GM19240 (cell line): ENCODE results near the gene ZFAND2A.
"Not testable (repeated sequence)": the region's sequence is repeated elsewhere in the genome, so short reads cannot be mapped to it uniquely, and the experiment has no call there.

ENCODE experiments used
- DNase-seq: peaks from one replicate; pipeline ENCODE4 v3.0.0; 2011; ENCODE audit warnings: low spot score; ENCODE audit not compliant: insufficient read length

The ZFAND2A gene

DNA sequence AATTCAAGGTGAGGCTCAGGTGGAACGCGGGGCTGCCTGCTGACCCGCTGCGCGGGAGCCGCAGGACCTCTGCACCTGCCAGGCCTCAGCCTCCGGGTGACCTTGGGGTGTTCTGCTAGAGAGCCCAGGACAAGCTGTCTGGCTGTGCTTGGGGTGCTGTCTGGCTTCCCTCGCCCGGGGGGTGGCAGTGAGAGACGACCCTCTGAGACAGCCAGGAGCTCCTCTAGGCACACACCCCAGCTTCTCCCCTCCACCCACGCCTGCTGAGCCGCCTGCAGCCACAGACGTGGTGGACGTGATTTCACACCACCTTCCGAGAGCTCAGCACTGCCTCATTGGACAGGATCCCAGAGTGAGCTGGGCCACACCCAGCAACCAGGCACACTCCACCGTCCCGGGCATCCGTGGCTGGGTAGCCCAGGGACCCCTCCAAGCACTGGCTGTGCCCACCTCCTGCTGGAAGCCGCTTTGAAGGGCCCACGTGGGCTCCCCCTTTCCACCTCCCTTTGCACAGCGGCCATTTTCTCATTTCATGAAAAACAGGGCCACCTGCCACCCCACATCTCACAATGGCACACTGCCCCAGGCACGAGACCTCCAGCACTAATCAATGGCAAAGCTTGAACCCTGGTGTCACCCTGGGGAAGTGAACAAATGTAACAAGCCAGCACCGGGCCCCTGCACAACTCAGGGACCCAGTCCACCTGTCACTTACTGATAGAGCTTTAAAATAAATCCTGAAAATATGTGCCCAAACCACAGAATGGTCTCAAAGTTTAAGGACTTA, 35.0 kb downstream of the ZFAND2A start:
- DNase-seq, result no peak

DNA sequence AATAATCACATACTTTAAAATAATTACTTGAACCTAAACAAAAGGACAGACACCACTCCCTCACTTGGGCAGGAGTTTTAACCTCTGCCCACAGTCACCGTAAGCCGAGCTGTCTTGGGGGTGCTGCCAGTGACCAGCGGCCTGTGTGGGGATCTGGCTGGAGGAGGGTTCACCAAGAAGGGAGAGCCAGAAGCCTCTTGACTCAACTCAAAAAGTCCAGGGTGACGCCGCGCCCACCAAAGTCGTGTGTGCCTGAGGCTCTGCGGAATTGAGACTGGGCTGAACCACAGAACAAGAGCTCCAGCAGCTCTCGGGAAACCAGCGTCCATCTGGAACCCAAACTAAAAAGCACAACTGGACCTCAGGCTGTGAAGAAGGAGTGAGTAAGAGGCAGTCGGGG, 35.8 kb downstream of the ZFAND2A start:
- DNase-seq, result no peak

DNA sequence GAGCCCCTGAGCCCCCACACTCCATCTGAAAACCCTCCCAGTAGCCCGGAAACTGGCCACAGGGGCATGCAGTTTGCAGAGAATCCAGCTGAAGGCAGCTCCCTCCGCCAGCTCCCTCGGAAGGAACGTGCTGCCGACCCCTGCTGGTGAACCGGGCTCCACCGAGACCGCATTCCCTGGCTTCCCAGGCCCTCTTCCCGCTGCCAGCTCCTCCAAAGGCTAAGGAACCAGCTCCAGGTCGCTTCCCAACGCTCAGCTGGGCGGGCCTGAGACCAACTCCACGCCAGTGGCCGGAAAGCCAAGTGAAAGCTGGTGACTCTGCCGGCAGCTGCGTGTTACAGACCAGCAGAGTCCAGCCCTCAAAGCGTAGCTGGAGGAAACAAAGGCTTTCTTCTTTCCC, 36.3 kb downstream of the ZFAND2A start:
- no peak for DNase-seq

DNA sequence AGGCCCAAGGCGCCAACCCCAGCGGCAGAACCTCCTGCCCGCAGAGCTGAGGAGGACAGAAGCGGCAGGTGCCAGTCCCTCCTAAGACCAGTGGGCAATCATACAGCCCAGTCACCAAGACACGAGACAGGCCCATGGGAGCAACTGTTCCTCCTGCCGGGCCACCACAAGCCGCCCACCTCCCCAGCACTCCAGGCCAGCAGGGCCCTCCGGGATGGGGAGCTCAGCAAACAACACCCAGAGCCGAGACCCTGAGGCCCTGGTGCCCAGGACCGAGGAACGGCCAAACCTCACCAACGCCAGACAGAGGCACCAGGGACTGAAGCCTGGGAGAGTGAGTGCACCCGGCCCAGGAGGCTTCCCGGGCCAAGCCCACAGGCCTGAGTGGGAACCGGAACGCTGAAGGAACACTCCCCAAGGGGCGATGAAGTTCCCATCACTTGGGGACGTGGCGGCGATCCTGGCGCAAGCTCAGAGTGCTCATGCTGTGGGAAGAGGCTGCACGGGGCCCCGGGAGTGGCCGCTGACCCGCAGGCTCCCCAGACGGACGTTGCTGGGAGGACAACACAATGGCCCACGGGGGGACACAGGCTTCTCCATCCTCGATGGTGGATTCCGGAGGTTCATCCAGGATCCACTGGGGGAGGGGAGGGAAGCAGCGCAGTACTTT, 37.0 kb downstream of the ZFAND2A start:
- DNase-seq, result no peak

DNA sequence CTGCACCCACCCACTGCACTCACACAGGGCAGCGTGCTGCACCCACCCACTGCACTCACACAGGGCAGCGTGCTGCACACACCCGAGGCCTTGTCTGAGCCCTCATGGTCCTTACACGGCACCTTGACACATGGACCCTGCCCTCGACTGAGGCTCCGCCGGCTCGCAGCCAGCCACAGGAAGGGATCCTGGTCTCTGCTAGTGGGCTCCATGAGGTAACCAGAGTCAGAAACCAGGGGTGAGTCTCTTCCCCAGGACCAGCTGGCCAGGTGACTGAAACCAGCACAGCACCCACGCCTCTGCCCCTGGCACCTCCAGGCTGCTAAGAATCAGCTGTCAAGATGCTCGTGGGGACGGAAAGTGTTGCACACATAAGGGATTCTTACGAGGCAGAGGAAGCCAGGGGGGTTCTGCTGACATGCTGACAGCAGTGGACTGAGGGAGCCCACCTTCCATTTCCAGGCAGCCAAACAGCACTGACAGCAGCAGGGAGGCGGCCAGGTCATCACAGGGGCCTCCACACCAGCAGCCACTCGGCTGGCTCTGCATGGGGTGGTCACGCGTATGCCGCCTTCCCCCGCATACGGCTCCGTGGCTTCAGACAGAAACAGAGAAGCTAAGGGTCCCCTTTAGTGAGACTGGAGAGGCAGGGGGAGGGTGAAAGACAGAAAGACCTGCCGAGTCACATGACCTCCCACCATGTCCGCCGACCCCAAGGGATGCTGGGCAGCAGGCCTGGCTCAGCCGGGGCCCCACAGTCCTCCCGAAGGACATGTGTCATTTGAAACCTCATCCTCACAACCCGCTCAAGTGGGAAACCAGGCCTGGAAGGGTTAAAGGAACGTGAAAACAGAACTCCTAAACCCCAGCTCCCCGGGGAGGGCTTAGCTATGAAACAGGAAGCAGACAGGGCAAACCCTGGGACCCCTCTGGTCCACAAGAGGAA, 37.8 kb downstream of the ZFAND2A start:
- no peak for DNase-seq

DNA sequence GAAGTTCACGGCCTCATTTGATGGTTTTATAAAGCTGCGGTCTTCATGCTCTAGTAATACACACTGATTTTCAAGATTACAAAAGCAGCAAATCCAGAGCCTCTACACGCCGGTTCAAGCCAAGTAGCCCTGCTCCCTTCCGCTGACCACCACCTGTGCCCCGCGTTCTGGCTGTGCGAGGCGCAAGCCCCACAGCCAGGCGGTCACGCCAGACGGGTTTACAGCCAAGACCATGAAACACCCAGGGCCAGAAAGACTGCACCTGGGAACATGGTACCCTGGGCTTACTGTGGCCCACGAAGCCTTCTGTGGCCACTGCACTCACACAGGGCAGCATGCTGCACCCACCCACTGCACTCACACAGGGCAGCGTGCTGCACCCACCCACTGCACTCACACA, 38.5 kb downstream of the ZFAND2A start:
- DNase-seq, result no peak

DNA sequence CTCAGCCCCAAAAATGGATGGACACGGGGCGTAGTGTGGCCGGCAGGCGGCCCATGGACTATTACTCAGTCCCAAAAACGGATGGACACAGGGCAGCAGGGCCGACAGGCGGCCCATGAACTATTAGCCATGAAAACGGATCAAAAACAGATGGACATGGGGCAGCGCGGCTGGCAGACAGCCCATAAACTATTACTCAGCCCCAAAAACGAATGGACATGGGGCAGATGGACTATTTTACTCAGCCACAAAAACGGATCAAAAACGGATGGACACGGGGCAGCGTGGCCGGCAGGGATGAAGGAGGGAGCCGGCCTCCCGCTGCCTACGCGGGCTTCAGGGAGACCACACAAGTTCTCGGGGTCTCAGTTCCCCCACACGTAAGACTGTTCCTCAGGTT, 39.2 kb downstream of the ZFAND2A start:
- no peak for DNase-seq

DNA sequence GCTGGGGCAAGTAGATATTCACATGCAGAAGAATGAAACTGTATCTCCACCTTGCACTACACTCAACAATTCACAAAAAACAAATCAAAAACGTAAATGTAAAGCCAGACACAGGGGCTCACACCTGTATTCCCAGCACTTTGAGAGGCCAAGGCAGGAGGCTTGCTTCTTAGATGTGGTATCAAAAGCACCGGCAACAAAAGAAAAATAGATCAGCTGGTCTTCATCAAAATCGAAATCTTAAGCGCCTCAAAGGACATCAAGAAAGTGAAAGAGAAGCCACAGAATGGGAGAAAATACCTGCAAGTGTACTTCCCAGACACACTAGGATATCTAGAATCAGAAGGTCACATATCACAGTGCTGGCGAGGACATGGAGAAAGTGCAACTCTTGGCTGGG, 40.8 kb downstream of the ZFAND2A start:
- DNase-seq, result no peak

DNA sequence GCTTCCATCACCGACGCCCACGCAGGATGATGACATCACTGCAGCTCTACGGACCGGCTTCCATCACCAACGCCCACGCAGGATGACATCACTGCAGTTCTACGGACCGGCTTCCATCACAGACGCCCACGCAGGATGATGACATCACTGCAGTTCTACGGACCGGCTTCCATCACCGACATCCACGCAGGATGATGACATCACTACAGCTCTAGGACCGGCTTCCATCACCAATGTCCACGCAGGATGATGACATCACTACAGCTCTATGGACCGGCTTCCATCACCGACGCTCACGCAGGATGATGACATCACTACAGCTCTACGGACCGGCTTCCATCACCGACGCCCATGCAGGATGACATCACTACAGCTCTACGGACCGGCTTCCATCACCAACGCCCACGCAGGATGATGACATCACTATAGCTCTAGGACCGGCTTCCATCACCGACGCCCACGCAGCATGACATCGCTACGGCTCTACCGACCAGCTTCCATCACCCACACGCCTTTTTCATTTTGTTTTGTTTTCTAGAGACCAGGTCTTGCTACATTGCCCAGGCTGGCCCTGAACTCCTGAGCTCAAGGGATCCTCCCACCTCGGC, 42.6 kb downstream of the ZFAND2A start:
- no peak for DNase-seq

DNA sequence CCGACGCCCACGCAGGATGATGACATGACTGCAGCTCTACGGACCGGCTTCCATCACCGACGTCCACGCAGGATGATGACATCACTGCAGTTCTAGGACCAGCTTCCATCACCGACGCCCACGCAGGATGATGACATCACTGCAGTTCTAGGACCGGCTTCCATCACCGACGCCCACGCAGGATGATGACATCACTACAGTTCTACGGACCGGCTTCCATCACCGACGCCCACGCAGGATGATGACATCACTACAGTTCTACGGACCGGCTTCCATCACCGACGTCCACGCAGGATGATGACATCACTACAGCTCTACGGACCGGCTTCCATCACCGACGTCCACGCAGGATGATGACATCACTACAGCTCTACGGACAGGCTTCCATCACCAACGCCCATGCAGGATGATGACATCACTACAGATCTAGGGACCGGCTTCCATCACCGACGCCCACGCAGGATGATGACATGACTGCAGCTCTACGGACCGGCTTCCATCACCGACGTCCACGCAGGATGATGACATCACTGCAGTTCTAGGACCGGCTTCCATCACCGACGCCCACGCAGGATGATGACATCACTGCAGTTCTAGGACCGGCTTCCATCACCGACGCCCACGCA, 43.5 kb downstream of the ZFAND2A start:
- DNase-seq, result not testable (repeated sequence)

DNA sequence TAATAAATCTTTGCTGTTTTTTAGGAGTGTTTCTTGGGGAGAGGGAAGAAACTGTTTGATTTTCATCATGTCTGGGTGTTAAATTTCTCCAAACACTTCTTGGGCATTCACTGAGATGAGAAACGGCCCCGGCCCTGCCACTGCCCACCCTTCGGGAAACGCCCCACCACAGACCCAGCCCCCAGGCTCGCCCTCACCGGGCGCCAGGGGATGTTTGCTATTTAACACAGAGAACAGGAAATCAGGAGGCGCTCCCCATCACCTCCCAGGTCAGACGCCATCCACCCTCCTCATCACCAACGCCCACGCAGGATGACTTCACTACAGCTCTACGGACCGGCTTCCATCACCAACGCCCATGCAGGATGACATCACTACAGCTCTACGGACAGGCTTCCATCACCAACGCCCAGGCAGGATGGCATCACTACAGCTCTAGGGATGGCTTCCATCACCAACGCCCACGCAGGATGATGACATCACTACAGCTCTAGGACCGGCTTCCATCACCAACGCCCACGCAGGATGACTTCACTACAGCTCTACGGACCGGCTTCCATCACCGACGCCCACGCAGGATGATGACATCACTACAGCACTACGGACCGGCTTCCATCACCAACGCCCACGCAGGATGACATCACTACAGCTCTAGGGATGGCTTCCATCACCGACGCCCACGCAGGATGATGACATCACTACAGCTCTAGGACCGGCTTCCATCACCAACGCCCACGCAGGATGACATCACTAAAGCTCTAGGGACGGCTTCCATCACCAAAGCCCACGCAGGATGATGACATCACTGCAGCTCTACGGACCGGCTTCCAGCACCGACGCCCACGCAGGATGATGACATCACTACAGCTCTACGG, 44.6 kb downstream of the ZFAND2A start:
- not testable (repeated sequence) for DNase-seq

DNA sequence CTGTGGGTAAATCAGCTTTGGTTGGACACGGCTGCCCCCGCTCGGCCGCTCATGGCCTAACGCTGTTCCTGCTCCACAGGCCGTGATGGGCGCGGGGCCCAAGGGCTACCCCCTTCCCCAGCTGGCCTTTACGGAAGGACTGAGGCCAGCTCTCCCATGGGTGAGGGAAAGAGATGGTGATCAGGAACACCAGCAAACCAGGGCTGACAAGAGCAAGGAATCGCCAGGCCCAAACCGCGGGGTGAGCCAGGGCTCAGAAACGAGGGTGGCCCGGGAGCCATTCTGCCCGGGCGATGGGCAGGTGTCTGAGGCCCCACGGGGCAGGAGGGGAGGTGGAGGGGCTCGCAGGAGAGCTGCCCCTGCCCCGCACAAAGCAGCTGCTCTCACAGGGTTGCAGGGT, 45.5 kb downstream of the ZFAND2A start:
- DNase-seq, result no peak

DNA sequence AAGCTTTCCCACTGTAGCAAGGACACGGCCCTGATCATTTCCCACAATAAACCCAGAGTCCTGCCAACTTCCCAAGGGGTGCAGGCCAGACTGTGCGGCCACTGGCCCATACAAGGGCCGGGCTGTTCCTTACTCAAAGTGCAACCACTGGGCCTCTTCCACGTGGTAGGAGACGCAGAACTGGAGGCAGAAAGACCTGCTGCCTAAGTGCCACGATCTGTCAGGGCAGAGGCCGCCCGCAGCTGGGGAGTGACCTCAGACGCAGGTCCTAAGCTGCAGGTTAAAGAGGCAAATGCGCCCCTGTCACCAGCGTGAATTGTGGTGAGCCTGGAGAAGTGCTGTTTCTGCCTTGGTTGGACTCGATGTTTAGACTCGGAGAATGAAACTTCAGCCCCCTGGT, 45.9 kb downstream of the ZFAND2A start:
- no peak for DNase-seq

DNA sequence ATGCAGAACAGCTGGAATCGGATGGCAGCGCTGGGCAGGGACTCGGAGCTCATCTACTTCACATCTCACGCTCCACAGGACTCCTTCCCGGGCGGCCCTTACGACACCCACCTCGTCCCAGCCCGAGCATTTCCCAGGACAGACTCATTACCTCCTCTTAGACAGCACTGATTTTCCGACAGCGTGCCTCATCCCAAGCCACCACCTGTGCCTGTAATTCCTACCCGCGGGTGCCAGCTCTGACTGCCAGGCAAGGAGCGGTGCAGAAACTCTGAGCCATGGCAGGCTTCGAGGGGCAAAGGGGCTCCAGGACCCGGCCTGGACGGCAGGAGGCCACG, 46.5 kb downstream of the ZFAND2A start:
- DNase-seq, result no peak

DNA sequence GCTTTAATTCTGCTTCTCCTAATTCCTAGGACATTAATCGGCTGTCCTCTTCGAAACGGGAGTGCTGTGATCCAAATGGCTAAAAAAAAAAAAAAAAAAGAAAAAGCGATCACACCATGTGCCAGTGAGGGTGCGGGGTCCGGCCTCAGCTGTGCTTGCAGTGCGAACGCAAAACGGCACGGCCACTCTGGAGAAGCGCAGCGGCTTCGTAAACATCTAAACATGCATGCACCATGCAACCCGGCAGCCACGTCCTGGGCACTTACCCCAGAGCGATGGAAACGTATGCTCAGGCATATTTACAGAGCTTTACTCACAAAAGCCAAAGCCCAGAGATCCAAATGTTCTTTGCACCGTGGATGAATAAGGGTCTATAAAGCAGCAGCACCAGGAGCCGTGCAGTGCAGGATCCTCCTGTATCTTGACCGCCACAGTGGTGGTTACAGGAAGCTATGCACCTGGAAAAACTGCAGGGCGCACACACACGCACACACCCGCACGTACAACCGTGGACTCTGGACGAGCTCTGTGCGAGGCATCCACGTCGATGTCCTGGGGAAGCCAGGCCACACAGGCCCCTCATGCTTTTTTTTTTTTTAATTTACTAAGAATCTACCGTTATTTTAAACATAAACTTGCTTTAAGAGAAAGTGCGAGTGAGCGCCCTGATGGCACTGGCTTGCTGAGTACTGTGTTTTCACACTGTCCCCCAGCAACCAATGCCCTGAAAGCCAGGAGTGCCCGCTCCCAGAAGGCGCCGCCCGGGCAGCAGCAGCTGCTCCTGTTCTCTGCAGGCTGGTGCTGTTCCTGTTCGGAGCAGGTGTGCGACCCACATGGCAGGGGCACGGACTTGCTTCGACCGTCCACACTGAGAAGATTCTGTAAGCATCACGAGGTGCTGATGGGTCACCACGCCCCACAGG, 47.1 kb downstream of the ZFAND2A start:
- DNase-seq, result no peak

DNA sequence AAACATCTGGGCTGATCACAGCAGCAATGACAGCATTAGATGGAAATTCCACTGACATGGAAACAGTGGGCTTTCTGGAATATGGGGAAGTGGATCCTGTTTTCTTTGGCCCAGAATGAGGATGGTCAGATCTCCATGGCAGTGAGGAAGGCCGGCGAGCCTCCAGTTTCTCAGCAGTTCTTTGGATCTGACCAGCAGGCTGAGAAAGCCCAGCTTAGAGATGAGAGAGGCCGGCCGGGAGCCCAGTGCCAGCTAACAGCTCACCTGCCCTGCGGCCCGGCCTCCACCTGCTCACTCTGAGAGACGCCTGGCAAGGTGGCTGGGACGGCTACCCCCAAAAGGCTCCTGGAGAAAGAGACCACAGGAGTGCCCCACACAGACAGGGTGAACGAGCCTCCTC, 47.9 kb downstream of the ZFAND2A start:
- no peak for DNase-seq

DNA sequence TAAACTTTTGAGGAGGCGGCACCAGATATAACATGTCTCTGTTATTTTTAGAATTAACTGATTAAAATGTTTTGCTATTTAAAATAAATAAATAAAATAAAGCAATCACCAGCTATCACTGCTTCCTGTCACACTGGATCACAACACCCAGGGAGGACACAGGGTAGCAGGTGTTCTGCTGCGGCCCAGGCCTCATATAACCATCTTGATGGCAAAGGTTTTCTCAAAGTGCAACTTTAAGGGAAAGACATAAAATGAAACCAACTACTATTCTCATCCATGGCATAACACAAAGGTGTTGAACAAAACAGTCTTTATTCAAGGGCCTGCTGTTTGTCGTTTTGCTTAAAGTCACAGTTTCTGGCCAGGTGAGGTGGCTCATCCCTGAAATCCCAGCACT, 48.8 kb downstream of the ZFAND2A start:
- DNase-seq, result no peak

DNA sequence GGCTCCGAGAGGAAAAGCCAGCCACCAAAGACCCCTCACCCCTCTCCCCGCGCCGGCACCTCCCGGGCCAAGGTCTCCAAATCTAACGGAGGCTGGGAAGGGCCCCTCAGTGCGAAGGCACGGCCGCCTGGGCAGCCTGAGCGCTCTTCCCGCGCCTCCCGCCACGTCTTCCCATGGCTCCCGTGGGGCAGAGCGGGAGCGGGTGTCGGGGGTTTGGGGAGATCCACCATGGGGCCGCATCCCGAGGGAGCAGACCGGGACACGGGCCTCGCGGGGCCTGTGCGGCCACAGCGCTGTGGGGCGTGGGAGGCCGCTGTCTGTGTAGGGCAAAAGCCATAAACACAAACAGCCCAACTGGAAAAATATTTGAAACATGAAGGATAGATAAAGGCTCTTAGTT, 49.6 kb downstream of the ZFAND2A start:
- no peak for DNase-seq
